GM10266 (cell line): ENCODE results near the gene IPMK.

Experiments
- DNase-seq: peaks from one replicate; pipeline ENCODE4 v3.0.0; 2012; ENCODE audit errors: extremely low spot score
- TF ChIP-seq, protein P1 (sequence below): IDR thresholded peaks from 2 replicates; pipeline ENCODE4 v1.5.1; 2012; ENCODE audit warnings: mild to moderate bottlenecking, low read depth; ENCODE audit not compliant: control insufficient read depth, insufficient read depth; ENCODE audit errors: missing control alignments

IPMK gene

DNA sequence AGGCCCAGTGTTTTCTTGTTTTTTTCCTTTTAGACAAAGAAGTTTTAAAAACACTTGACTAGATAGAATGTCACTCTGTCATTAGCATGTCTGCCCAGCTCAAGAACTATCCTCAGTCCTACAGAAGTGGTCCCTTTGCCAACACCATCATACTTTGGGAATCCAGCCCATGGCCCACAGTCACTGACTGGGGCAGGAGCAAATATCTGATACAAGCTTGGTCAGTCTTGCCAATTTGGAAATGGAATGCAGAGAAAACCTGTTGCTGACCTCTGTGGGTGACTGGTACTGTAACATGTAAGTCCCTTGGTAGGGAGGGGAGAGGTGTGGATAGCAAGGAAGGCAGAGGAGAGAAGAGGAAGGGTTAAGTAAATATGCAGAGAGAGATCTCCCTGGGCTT is 47.8 kb downstream of the IPMK start:
- TF ChIP-seq, protein P1, sequence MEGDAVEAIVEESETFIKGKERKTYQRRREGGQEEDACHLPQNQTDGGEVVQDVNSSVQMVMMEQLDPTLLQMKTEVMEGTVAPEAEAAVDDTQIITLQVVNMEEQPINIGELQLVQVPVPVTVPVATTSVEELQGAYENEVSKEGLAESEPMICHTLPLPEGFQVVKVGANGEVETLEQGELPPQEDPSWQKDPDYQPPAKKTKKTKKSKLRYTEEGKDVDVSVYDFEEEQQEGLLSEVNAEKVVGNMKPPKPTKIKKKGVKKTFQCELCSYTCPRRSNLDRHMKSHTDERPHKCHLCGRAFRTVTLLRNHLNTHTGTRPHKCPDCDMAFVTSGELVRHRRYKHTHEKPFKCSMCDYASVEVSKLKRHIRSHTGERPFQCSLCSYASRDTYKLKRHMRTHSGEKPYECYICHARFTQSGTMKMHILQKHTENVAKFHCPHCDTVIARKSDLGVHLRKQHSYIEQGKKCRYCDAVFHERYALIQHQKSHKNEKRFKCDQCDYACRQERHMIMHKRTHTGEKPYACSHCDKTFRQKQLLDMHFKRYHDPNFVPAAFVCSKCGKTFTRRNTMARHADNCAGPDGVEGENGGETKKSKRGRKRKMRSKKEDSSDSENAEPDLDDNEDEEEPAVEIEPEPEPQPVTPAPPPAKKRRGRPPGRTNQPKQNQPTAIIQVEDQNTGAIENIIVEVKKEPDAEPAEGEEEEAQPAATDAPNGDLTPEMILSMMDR, result no peak
- no peak for DNase-seq

DNA sequence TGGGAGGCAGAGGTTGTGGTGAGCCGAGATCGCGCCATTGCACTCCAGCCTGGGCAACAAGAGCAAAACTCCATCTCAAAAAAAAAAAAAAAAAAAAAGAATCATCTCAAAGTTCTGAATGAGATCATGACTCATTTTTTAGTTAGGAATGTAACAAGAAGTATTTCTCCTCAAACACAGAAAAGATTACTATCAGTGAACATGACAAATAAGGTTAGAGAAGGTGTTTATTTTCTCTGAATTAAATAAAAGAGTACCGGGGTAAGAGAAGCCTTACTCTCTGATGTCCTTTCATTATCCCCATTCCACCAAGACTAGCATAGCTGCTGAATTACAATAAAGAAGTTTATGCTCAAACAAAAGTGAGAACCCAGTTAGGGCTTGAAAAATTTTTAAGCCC is 50.1 kb downstream of the IPMK start:
- no peak for DNase-seq
- TF ChIP-seq, protein P1, result no peak

DNA sequence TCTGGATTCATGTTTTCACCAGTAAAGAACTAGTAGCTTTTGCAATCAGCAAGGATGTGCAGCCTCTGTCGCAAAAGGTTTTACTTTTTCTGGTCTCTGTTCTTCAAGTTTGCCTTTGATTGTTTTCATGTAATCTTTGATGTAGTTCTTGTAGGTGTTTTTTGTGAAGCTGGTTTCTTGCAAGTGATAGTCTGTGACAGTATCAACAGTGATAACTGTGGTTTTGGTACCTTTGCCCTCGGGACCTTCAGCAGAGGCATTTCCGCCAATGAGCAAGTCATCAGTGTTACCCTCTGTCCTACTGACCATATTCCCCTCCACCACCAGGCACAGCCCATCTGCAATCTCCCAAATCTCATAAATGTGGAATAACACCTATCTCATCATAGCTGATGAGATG is 55.1 kb downstream of the IPMK start:
- TF ChIP-seq, protein P1, result no peak
- no peak for DNase-seq

DNA sequence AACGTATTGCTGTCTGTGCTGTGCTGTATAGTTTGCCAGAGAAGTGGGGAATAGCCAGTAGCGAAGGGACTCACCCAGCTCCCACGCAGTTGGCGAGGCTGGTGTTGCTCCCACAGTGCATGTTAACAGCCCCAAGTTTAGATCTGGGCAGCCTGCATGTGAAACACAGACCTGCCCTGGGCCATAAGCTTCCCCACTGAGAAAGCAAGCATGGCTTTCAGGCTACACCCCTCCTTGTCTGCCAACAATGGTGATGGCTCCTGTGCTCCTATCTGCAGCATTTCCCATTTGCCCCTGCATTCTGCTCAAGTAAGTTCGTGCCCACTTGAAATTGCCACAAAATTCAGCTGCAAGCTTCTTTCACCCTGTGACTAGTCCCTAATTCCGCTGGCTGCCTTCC is 57.5 kb downstream of the IPMK start:
- TF ChIP-seq, protein P1, result no peak
- no peak for DNase-seq

DNA sequence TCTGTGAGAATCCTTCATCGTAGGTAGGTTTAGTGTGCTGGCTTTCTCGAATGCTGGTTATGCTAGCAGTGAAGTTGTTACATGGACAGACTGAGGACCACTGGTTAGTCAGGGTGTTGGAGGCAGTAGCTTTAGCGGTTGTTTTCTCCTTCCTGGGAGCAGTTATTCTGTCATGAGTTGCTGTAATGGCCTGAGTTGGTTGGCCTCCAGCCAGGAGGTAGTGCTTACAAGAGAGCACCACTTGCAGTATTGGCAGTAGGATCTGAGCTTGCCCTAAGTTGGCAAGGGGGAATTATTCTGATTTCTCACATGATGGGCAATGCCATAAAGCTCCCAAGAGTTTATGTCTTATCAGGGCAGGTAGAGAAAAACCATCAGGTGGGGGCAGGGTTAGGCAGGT is 58.0 kb downstream of the IPMK start:
- TF ChIP-seq, protein P1, result no peak
- no peak for DNase-seq

DNA sequence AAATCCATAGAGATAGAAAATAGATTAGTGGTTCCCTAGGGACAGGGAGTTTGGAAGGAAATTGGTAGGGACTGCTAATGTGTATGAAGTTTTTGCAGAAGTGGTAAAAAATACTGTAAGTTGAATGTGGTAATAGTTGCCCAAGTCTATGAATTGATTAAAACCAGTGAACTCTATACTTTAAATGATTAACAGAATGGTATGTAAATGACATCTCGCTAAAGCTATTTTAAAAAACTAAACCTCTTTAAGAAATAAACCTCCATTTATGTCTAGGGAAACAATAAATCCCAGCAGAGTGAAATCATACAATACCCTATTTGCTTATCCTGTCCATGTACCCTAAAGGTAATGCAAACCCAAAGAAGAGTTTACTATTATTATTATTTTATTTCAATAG is 61.4 kb downstream of the IPMK start:
- DNase-seq, result no peak
- TF ChIP-seq, protein P1, result no peak

DNA sequence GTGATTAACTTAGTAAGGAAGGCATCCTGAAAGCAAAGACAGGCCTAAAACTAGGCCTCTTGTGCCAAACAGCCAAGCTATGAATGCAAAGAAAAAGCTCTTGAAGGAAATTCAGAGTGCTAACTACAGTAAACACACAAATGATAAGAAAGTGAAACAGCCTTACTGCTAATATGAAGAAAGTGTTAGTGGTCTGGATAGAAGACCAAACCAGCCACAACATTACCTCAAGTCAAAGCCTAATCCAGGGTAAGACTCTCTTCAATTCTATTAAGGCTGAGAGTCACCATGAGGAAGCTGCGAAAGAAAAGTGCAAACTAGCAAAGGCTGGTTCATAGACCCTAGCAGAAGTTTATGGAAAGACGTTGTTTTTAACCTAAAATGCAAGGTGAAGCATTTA is 66.0 kb downstream of the IPMK start:
- no peak for DNase-seq
- TF ChIP-seq, protein P1, result no peak
